Caco-2 (cell line): ENCODE measurements around the gene IKZF3. TPM values are rescaled to one million over a fixed set of nuclear protein-coding genes. Genes with fewer than 3 reads are reported as not detected.

Experiments
- BruUV-seq: library from RNA; stranded (reverse); fragments of 400-500 nt; replicated peaks from 2 replicates; lab custom pipeline; 2021; lab: Mats Ljungman, UMichigan
- CTCF ChIA-PET: fragments of 300-600 bp; sonication (Branson Sonifier 250); formaldehyde crosslinking; loops from one replicate; lab custom pipeline; 2022; ENCODE audit warnings: antibody characterized with exemption; lab: Charles Lee
- POLR2A ChIA-PET: fragments of 300-600 bp; sonication (Branson Sonifier 250); formaldehyde crosslinking; loops from one replicate; lab custom pipeline; 2022; ENCODE audit warnings: antibody characterized with exemption; lab: Charles Lee
- DNase-seq, 2 experiments: peaks; one replicate each; pipeline versions ENCODE4 v3.0.0 to v3.0.0-alpha.2; 2020 to 2022
- H3K27me3 ChIP-seq: replicated peaks from 2 replicates; pipeline ENCODE4 v1.6.0; 2011; ENCODE audit warnings: low read length; ENCODE audit not compliant: control insufficient read depth, insufficient read depth
- H3K36me3 ChIP-seq: 2 replicates; pipeline ENCODE4 v1.5.1; 2011; ENCODE audit warnings: low read length; ENCODE audit not compliant: control insufficient read depth, insufficient read depth
- H3K4me1 ChIP-seq: fragments of 250-450 bp; sonication (Bioruptor Pico); 2 replicates; pipeline ENCODE4 v1.5.1; 2020; ENCODE audit warnings: mild to moderate bottlenecking
- H3K4me3 ChIP-seq: 2 replicates; pipeline ENCODE4 v1.5.1; 2011; ENCODE audit warnings: low read depth, mild to moderate bottlenecking, control low read depth, low read length
- H3K9me3 ChIP-seq: fragments of 250-450 bp; sonication (Bioruptor Pico); 2 replicates; pipeline ENCODE4 v1.5.1; 2020; ENCODE audit warnings: mild to moderate bottlenecking, moderate library complexity
- H3K27ac Mint-ChIP-seq: one replicate; pipeline ENCODE4 v1.8.0; 2022; ENCODE audit warnings: mixed read lengths; ENCODE audit not compliant: unreplicated experiment
- H3K27me3 Mint-ChIP-seq: one replicate; pipeline ENCODE4 v1.8.0; 2022; ENCODE audit warnings: mixed read lengths; ENCODE audit not compliant: insufficient read depth, unreplicated experiment
- H3K36me3 Mint-ChIP-seq: one replicate; pipeline ENCODE4 v1.8.0; 2022; ENCODE audit warnings: mild to moderate bottlenecking, mixed read lengths; ENCODE audit not compliant: insufficient read depth, unreplicated experiment
- H3K4me1 Mint-ChIP-seq: one replicate; pipeline ENCODE4 v1.8.0; 2022; ENCODE audit warnings: low read depth, mixed read lengths; ENCODE audit not compliant: unreplicated experiment
- H3K4me3 Mint-ChIP-seq: one replicate; pipeline ENCODE4 v1.8.0; 2022; ENCODE audit warnings: mild to moderate bottlenecking, moderate library complexity, mixed read lengths; ENCODE audit not compliant: unreplicated experiment
- H3K9me3 Mint-ChIP-seq: one replicate; pipeline ENCODE4 v1.8.0; 2022; ENCODE audit warnings: mixed read lengths; ENCODE audit not compliant: unreplicated experiment
- CTCF ChIP-seq, 2 experiments: fragments of 200-600 bp in 1 of 2; IDR thresholded peaks; 1 replicate in 1 of 2; 2 replicates in 1 of 2; pipeline versions ENCODE4 v1.5.1 to v1.8.0; 2011 to 2022; ENCODE audit warnings: antibody characterized with exemption in 1 of 2, control low read depth in 1 of 2, inconsistent platforms in 1 of 2, low read depth in 1 of 2, low read length in 1 of 2, mild to moderate bottlenecking in 1 of 2, moderate library complexity in 1 of 2; ENCODE audit not compliant: insufficient read depth in 1 of 2, severe bottlenecking in 1 of 2, unreplicated experiment in 1 of 2
- intact Hi-C: fragments of 100-400 bp; cut with micrococcal nuclease; formaldehyde crosslinking; loops from one replicate; pipeline ENCODE4 v1.10.0; 2022; ENCODE audit not compliant: unreplicated experiment
- total RNA-seq: library from RNA; stranded (reverse); gene quantifications from 2 replicates; pipeline ENCODE4 v1.2.3, GENCODE V29; 2022

Gene IKZF3
- total RNA-seq, 1 experiment from 2014 or later: 2.8 TPM

GRCh38 chr17:39737760-39738567, 126.1 kb downstream of the IKZF3 start, which contains the start of gene GRB7:
Gene GRB7 (plus strand): TSS chr17:39737938. CDS start chr17:39742302, 4,364 bp downstream.
- Histone ChIP-seq H3K4me3 (peak within 1 kb of the TSS; percentile 73), H3K4me1 (peaks cover 34% of the 10 kb centered on the region), H3K36me3 (peaks cover 5% of the 10 kb centered on the region), H3K9me3 (no peaks in the 10 kb centered on the region), H3K27me3 (no peaks in the 10 kb centered on the region)
- H3K36me3 Mint-ChIP-seq: peaks cover 63% of the 10 kb centered on the region
- intact Hi-C loops: loop anchor here (5.0 kb wide), 1 partner anchor 101 kb away; the partner anchor contains the start of gene STARD3
- no peaks in the 10 kb centered on the region for H3K9me3 Mint-ChIP-seq
- POLR2A ChIA-PET: no interaction called here
- TSS peak; percentile 63 for BruUV-seq
- no peaks in the 10 kb centered on the region for H3K27me3 Mint-ChIP-seq
- H3K4me1 Mint-ChIP-seq: peaks cover 22% of the 10 kb centered on the region
- H3K4me3 Mint-ChIP-seq: peak within 1 kb of the TSS; percentile 96
- peak within 1 kb of the TSS; percentile 53 for H3K27ac Mint-ChIP-seq
- DNase-seq: peak; percentile 85 to 88
- CTCF ChIA-PET: interaction anchor here (1.7 kb wide), 1 partner anchor 8 kb away, joined by 19 read pairs; the partner anchor contains the start of gene MIEN1
- TF ChIP-seq CTCF (IDR thresholded peaks at IDR 0.05; ENCODE audit: insufficient read depth in 1 of 2, low read depth in 1 of 2, low read length in 1 of 2, severe bottlenecking in 1 of 2, unreplicated experiment in 1 of 2): no peak

GRCh38 chr17:39737206-39737759, 126.8 kb downstream of the IKZF3 start:
- no TSS peak for BruUV-seq
- H3K4me1 ChIP-seq: peaks cover 34% of the 10 kb centered on the region
- no peaks in the 10 kb centered on the region for H3K27me3 ChIP-seq
- peak overlapping the region; percentile 73 for H3K4me3 ChIP-seq
- Mint-ChIP-seq H3K36me3 (peaks cover 60% of the 10 kb centered on the region), H3K4me3 (peak overlapping the region; percentile 96), H3K27me3 (no peaks in the 10 kb centered on the region), H3K9me3 (no peaks in the 10 kb centered on the region), H3K4me1 (peaks cover 22% of the 10 kb centered on the region), H3K27ac (peak overlapping the region; percentile 53)
- TF ChIP-seq CTCF (IDR thresholded peaks at IDR 0.05; ENCODE audit: insufficient read depth in 1 of 2, low read depth in 1 of 2, low read length in 1 of 2, severe bottlenecking in 1 of 2, unreplicated experiment in 1 of 2): no peak
- ChIA-PET POLR2A (interaction anchor here (1.2 kb wide), 1 partner anchor 38 kb away, joined by 3 read pairs; the partner anchor contains the start of gene ERBB2), CTCF (interaction anchor here (0.8 kb wide), 1 partner anchor 50 kb away, joined by 3 read pairs; the partner anchor contains the start of gene PGAP3)
- H3K9me3 ChIP-seq: no peaks in the 10 kb centered on the region
- intact Hi-C loops: loop anchor here (5.0 kb wide), 1 partner anchor 100 kb away; the partner anchor contains the start of gene STARD3
- DNase-seq: peak; percentile 64 to 79
- H3K36me3 ChIP-seq: 0 out of 2 replicates have a peak, but pooled peaks cover 2% of the 10 kb centered on the region
